Measurements from ENCODE around the gene MMP25. TPM values are rescaled to one million over a fixed set of nuclear protein-coding genes. Genes with fewer than 3 reads are reported as not detected.

MMP25 gene
- total RNA-seq, 1 donor from 2014 or later: 0.52 TPM

GRCh38 chr16:3087243-3088235 is 41.2 kb downstream of the MMP25 start:
- no peak for DNase-seq (ENCODE audit: low read depth)
- H3K4me3 ChIP-seq (ENCODE audit: low read depth, low read length): no peak overlapping the region
- TF ChIP-seq, protein P1, sequence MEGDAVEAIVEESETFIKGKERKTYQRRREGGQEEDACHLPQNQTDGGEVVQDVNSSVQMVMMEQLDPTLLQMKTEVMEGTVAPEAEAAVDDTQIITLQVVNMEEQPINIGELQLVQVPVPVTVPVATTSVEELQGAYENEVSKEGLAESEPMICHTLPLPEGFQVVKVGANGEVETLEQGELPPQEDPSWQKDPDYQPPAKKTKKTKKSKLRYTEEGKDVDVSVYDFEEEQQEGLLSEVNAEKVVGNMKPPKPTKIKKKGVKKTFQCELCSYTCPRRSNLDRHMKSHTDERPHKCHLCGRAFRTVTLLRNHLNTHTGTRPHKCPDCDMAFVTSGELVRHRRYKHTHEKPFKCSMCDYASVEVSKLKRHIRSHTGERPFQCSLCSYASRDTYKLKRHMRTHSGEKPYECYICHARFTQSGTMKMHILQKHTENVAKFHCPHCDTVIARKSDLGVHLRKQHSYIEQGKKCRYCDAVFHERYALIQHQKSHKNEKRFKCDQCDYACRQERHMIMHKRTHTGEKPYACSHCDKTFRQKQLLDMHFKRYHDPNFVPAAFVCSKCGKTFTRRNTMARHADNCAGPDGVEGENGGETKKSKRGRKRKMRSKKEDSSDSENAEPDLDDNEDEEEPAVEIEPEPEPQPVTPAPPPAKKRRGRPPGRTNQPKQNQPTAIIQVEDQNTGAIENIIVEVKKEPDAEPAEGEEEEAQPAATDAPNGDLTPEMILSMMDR (conservative IDR thresholded peaks at IDR 0.05; ENCODE audit: low read depth, low read length): peak; percentile 40

DNA sequence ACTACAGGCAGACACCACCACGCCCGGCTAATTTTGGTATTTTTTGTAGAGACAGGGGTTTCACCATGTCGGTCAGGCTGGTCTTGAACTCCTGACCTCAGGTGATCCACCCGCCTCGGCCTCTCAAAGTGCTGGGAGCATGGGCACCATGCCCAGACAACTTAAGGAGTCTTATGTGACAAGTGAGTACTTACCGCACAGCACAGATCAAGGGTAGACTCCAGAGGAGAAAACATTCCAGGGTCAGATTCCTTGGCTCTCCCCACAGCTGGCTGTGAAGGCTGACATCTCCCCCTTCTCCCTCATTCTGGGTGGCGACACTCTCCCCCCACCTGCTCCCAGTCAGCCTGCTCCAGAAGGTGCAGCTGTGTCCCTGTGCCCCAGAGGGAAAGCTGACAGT is 42.1 kb downstream of the MMP25 start:
- no peak for DNase-seq (ENCODE audit: low read depth)
- TF ChIP-seq, protein P1 (conservative IDR thresholded peaks at IDR 0.05; ENCODE audit: low read depth, low read length): no peak
- no peak overlapping the region for H3K4me3 ChIP-seq (ENCODE audit: low read depth, low read length)

GRCh38 chr16:3088925-3089716 is 42.8 kb downstream of the MMP25 start:
- DNase-seq (ENCODE audit: low read depth): no peak

GRCh38 chr16:3089717-3090592 is 43.6 kb downstream of the MMP25 start:
- no peak for DNase-seq (ENCODE audit: low read depth)
- H3K4me3 ChIP-seq (ENCODE audit: low read depth, low read length): no peak overlapping the region
- TF ChIP-seq, protein P1 (conservative IDR thresholded peaks at IDR 0.05; ENCODE audit: low read depth, low read length): no peak

More at GRCh38 chr16:3088925-3089716, 42.8 kb downstream of the MMP25 start:
- H3K4me3 ChIP-seq (ENCODE audit: low read depth, low read length): no peak overlapping the region
- TF ChIP-seq, protein P1 (conservative IDR thresholded peaks at IDR 0.05; ENCODE audit: low read depth, low read length): no peak

GRCh38 chr16:3091551-3091950 is 45.2 kb downstream of the MMP25 start:
- no peak for DNase-seq (ENCODE audit: low read depth)
- H3K4me3 ChIP-seq (ENCODE audit: low read depth, low read length): no peak overlapping the region
- TF ChIP-seq, protein P1 (conservative IDR thresholded peaks at IDR 0.05; ENCODE audit: low read depth, low read length): no peak

- TF ChIP-seq, protein P1 (conservative IDR thresholded peaks at IDR 0.05; ENCODE audit: low read depth, low read length): no peak
- no peak overlapping the region for H3K4me3 ChIP-seq (ENCODE audit: low read depth, low read length)
- DNase-seq (ENCODE audit: low read depth): no peak
These were observed 46.2 kb downstream of the MMP25 start for GRCh38 chr16:3092501-3092941.
